Activated CD8-positive, alpha-beta memory T cell treated with anti-CD3 and anti-CD28 coated beads, Interleukin-2, amount 10 ng/mL, durations not matched to agents 7 days and 5 days (primary cell): ENCODE data around the gene VAMP5. TPM values are rescaled to one million over a fixed set of nuclear protein-coding genes. Genes with fewer than 3 reads are reported as not detected.
"Not testable (repeated sequence)": the region's sequence is repeated elsewhere in the genome, so short reads cannot be mapped to it uniquely, and the experiment has no call there.

Source experiments
- ATAC-seq: fragments of 150-1000 bp; cut with Tn5 transposase; one replicate; pipeline ENCODE4 v1.10.0; 2021; ENCODE audit warnings: moderate library complexity
- CTCF ChIA-PET: fragments of 350-600 bp; sonication (Branson Sonifier 250); formaldehyde crosslinking; loops from one replicate; lab custom pipeline; 2021; ENCODE audit warnings: antibody characterized with exemption; lab: Charles Lee
- DNase-seq: peaks from one replicate; pipeline ENCODE4 v3.0.0-alpha.2; 2020
- H3K27ac Mint-ChIP-seq: one replicate; pipeline ENCODE4 v1.8.0; 2021; ENCODE audit warnings: mild to moderate bottlenecking, mixed read lengths
- H3K27me3 Mint-ChIP-seq: one replicate; pipeline ENCODE4 v1.8.0; 2021; ENCODE audit warnings: mixed read lengths
- H3K36me3 Mint-ChIP-seq: one replicate; pipeline ENCODE4 v1.8.0; 2021; ENCODE audit warnings: mild to moderate bottlenecking, mixed read lengths
- H3K4me1 Mint-ChIP-seq: one replicate; pipeline ENCODE4 v1.8.0; 2021; ENCODE audit warnings: mixed read lengths
- H3K4me3 Mint-ChIP-seq: one replicate; pipeline ENCODE4 v1.8.0; 2021; ENCODE audit warnings: mild to moderate bottlenecking, moderate library complexity, mixed read lengths
- H3K9me3 Mint-ChIP-seq: one replicate; pipeline ENCODE4 v1.8.0; 2022; ENCODE audit warnings: low read depth, mixed read lengths
- total RNA-seq, 2 experiments: library from RNA; stranded (reverse); gene quantifications; one replicate each; pipeline ENCODE4 v1.2.3, GENCODE V29; 2021

The VAMP5 gene
- total RNA-seq, 2 experiments from 2014 or later, result 84.4 to 88.4 TPM

DNA sequence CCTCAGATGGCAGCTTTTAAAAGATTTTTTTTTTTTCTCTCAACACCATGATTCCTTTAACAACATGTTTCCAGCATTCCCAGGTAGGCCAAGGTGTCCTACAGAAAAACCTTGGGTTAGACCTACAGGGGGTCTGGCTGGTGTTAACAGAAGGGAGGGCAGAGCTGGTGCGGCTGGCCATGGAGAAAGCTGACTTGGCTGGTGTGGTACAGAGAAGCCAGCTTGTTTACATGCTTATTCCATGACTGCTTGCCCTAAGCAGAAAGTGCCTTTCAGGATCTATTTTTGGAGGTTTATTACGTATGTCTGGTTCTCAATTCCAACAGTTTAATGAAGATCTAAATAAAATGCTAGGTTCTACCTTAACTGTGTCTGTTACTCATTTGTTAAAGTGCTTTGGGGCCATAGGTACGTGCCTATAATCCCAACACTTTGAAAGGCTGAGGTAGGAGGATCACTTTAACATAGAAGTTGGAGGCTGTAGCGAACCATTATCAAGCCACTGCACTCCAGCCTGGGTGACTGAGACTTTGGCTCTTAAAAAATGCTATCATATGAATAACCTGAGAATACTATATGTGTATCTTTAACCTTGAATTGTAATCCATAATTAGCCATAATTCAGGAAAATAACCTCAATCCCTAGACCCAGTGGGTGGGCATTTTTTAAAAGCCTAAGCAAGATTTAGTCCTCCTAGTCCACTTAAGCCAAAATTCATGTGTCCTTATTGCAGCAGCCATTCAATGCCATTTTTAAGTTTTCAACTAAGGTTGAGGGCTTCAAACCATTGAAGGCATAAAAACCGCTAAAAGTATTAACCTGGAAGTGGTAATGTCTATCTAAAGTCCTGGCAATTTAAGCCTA is 39.1 kb upstream of the VAMP5 start:
- not testable (repeated sequence) for ATAC-seq, H3K4me3 Mint-ChIP-seq, H3K9me3 Mint-ChIP-seq, H3K27me3 Mint-ChIP-seq, DNase-seq, H3K27ac Mint-ChIP-seq
- CTCF ChIA-PET, result interaction anchor here (1.2 to 22.1 kb wide), 2 partner anchors 11 to 116 kb away, joined by 4 to 458 read pairs; partner anchors contain the start of gene SH2D6
- Mint-ChIP-seq H3K4me1 (peaks cover 37% of the 10 kb centered on the region), H3K36me3 (peaks cover 56% of the 10 kb centered on the region)

DNA sequence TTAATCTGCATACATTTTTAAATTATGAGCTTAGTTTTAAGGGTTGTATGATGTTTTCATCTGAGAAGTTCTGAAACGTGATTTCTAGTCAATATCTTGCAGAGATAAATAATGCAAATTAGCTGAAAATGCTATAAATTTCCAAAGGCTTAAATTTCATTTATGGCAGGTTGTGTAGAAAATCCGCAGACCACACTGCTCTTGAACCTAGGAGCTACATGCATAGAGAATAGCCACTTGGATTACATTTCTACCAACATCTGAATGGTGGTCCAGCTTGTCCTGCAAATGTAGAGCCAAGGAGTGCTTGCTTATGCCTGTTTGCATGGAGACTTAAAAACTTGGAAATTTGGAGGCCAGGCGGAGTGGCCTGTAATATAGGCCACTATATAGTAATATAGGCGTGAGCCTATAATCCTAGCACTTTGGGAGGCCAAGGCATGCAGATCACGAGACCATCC is 38.4 kb upstream of the VAMP5 start:
- no peak overlapping the region for H3K27ac Mint-ChIP-seq
- peaks cover 51% of the 10 kb centered on the region for H3K36me3 Mint-ChIP-seq
- CTCF ChIA-PET, result interaction anchor here (1.2 to 22.1 kb wide), 2 partner anchors 10 to 117 kb away, joined by 4 to 458 read pairs; partner anchors contain the start of gene SH2D6
- H3K4me3 Mint-ChIP-seq, result no peak overlapping the region
- DNase-seq (no peak), ATAC-seq (no peak)
- H3K4me1 Mint-ChIP-seq, result peaks cover 33% of the 10 kb centered on the region
- H3K9me3 Mint-ChIP-seq, result no peaks in the 10 kb centered on the region
- H3K27me3 Mint-ChIP-seq, result no peaks in the 10 kb centered on the region

DNA sequence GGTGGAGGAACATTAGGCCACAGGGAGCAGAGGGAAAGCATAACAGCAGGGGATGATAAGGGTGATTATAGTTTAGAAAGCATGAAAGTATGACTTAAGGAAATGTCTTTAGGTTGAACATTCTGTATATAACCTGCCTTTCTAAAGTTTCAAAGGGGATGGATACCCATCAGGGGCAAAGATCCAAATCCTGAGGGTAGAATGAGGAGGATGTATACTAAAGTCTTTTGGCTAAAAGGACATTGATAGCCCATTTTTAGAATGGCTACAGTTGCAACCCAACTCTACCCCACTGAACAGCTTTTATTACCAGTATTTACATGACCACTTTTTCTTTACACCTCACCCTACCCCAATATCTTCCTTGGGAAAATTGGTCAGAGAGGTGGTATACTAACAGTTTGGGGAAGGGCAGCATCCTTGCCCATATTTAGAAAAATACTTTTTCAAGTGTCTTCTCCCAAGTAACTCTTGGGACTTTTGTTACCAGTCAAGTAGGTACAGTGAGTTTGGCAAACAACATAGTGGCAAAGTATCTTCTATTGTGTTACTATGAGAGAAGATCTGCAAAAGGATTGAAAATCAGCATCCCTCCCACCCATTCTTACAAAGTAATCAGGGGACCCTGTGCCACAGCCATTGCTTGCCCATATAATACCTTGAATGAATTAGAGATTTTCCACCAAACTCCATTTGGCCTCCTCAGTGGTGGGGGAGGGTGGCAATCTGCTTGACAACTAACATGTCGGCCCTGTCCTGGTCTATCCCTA is 37.0 kb upstream of the VAMP5 start:
- H3K9me3 Mint-ChIP-seq, result no peaks in the 10 kb centered on the region
- CTCF ChIA-PET, result interaction anchor here (1.2 to 22.1 kb wide), 2 partner anchors 89 to 118 kb away, joined by 4 to 458 read pairs; partner anchors contain the start of gene SH2D6
- H3K4me3 Mint-ChIP-seq, result no peak overlapping the region
- ATAC-seq (no peak), DNase-seq (no peak)
- H3K27me3 Mint-ChIP-seq, result no peaks in the 10 kb centered on the region
- H3K27ac Mint-ChIP-seq, result peak overlapping the region; percentile 52
- peaks cover 18% of the 10 kb centered on the region for H3K4me1 Mint-ChIP-seq
- H3K36me3 Mint-ChIP-seq, result peaks cover 41% of the 10 kb centered on the region

DNA sequence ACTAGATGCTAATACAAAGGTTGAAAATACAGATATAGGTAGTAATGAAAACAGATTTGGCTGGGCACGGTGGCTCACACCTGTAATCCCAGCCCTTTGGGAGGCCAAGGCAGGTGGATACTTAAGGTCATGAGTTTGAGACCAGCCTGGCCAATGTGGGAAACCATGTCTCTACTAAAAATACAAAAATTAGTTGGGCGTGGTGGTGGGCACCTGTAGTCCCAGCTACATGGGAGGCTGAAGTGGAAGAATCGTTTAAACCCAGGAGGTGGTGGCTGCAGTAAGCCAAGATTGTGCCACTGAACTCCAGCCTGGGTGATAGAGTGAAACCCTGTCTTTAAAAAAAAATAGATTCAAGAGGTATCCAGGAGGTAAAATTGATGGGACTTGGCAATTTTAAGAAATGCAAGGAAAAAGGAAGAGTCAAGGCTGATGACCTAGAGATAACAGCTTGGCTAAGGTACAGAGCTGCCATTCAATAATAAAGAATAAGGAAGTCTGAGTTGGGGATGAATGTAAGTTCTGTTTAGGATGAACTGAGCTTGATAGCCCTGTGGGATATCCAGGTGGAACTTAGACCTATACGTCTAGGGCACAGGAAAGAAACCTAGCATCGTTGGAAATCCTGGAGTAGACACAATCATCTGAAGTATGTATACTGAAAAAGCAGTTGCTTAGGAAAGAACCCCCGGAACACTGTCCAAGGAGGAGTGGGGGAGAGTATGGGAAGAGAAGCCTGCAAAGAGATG is 36.2 kb upstream of the VAMP5 start:
- H3K27me3 Mint-ChIP-seq, result no peaks in the 10 kb centered on the region
- ATAC-seq, result no peak
- H3K36me3 Mint-ChIP-seq, result peaks cover 35% of the 10 kb centered on the region
- H3K27ac Mint-ChIP-seq, result peak overlapping the region; percentile 61
- no peak for DNase-seq
- no peaks in the 10 kb centered on the region for H3K9me3 Mint-ChIP-seq
- CTCF ChIA-PET, result interaction anchor here (0.8 to 22.1 kb wide), 6 partner anchors 8 to 193 kb away, joined by 3 to 458 read pairs (median 4); partner anchors contain the start of genes ELMOD3, MAT2A, RETSAT and SH2D6
- no peak overlapping the region for H3K4me3 Mint-ChIP-seq
- peaks cover 11% of the 10 kb centered on the region for H3K4me1 Mint-ChIP-seq

DNA sequence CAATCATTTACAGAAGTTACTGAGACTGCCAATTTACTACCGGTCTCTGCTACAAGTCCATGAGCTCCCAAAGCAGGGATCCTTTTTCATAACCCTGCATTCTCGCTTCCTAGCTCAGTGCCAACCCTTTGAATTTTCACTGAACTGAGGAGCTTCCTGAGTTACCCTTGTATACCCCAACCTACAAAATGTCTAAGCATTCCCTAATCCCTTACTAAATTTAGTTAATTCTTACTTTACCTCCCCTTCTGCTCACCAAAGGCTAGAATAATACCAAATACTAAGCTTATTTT is 35.7 kb upstream of the VAMP5 start:
- H3K27ac Mint-ChIP-seq, result peak overlapping the region; percentile 61

DNA sequence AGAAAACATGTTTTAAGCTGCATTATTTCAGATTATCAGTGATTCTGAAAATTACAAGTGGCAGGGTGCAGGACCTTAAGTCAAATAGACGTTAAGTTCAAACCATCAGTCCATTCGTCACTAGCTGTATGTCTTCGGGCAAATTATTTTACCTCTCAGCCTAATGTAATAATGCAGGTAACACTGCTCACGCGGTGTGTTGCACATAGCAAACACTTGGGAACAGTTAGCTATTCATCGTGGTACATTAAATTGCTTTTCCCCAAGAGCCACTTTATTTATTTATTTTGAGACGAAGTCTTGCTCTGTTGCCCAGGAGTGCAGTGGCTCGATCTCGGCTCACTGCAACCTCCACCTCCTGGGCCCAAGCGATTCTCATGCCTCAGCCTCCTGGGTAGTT is 35.1 kb upstream of the VAMP5 start:
- peaks cover 29% of the 10 kb centered on the region for H3K36me3 Mint-ChIP-seq
- CTCF ChIA-PET, result interaction anchor here (0.6 to 22.1 kb wide), 8 partner anchors 8 to 195 kb away, joined by 3 to 458 read pairs (median 4); partner anchors contain the start of genes ELMOD3, MAT2A, RETSAT and SH2D6

More for the DNA sequence above, 35.7 kb upstream of the VAMP5 start:
- Mint-ChIP-seq H3K4me1 (peaks cover 8% of the 10 kb centered on the region), H3K36me3 (peaks cover 32% of the 10 kb centered on the region), H3K9me3 (no peaks in the 10 kb centered on the region), H3K27me3 (no peaks in the 10 kb centered on the region), H3K4me3 (no peak overlapping the region)
- CTCF ChIA-PET, result interaction anchor here (0.8 to 22.1 kb wide), 6 partner anchors 8 to 194 kb away, joined by 3 to 458 read pairs (median 4); partner anchors contain the start of genes ELMOD3, MAT2A, RETSAT and SH2D6
- DNase-seq, result no peak
- ATAC-seq, result no peak

DNA sequence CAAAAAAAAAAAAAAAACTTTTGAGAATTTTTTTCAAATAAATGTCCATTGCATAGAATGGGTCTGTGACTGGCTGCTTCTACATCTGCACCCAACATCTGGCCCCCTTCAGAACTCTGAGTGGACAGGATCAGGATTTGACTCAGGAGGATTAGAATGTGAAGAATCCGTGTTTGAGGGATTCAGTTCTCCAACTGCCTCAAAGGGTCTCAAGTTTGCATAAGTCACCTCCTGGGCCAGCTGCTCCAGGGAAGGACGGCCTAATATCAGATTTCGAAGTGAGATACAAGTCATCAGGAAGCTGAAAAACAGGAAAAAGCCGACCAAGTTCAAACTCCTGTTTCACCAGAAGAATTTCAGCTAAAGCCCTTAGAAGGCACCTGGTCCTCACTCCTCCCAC is 34.4 kb upstream of the VAMP5 start:
- H3K27ac Mint-ChIP-seq, result no peak overlapping the region
- no peak for DNase-seq
- no peaks in the 10 kb centered on the region for H3K27me3 Mint-ChIP-seq
- H3K4me1 Mint-ChIP-seq, result peaks cover 2% of the 10 kb centered on the region
- no peak for ATAC-seq
- H3K9me3 Mint-ChIP-seq, result no peaks in the 10 kb centered on the region
- H3K36me3 Mint-ChIP-seq, result peaks cover 26% of the 10 kb centered on the region
- H3K4me3 Mint-ChIP-seq, result no peak overlapping the region
- CTCF ChIA-PET, result interaction anchor here (1.0 to 22.1 kb wide), 6 partner anchors 9 to 158 kb away, joined by 4 to 458 read pairs (median 21); partner anchors contain the start of genes GGCX, MAT2A and SH2D6

More for the DNA sequence above, 35.1 kb upstream of the VAMP5 start:
- Mint-ChIP-seq H3K27ac (no peak overlapping the region), H3K4me3 (no peak overlapping the region), H3K9me3 (no peaks in the 10 kb centered on the region), H3K4me1 (peaks cover 5% of the 10 kb centered on the region), H3K27me3 (no peaks in the 10 kb centered on the region)
- ATAC-seq (no peak), DNase-seq (no peak)

DNA sequence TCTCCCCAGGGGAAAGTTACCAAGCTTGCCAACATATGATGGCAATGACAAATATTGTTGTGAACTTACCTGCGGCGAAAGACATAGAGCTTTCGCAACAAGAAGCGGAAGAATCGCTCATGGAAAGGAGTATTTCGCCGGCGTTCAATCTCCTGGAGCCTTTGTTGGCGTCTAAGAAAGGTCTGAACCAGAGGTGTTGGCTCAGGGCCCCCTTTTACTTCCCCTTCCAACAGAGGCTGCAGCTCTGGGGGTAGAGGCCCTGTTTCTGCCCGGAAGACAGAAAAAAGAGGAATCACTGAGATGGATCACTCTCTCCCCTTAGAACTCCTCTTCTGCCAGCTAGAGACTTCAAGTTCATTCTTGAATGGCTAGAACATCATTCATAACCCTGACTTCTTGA is 33.7 kb upstream of the VAMP5 start:
- Mint-ChIP-seq H3K36me3 (peaks cover 20% of the 10 kb centered on the region), H3K27ac (no peak overlapping the region), H3K4me3 (no peak overlapping the region), H3K9me3 (no peaks in the 10 kb centered on the region), H3K27me3 (no peaks in the 10 kb centered on the region), H3K4me1 (no peaks in the 10 kb centered on the region)
- DNase-seq, result no peak
- CTCF ChIA-PET, result interaction anchor here (1.0 to 22.1 kb wide), 11 partner anchors 8 to 223 kb away, joined by 3 to 458 read pairs (median 5); partner anchors contain the start of genes GGCX, MAT2A, RNF181 and SH2D6
- no peak for ATAC-seq

DNA sequence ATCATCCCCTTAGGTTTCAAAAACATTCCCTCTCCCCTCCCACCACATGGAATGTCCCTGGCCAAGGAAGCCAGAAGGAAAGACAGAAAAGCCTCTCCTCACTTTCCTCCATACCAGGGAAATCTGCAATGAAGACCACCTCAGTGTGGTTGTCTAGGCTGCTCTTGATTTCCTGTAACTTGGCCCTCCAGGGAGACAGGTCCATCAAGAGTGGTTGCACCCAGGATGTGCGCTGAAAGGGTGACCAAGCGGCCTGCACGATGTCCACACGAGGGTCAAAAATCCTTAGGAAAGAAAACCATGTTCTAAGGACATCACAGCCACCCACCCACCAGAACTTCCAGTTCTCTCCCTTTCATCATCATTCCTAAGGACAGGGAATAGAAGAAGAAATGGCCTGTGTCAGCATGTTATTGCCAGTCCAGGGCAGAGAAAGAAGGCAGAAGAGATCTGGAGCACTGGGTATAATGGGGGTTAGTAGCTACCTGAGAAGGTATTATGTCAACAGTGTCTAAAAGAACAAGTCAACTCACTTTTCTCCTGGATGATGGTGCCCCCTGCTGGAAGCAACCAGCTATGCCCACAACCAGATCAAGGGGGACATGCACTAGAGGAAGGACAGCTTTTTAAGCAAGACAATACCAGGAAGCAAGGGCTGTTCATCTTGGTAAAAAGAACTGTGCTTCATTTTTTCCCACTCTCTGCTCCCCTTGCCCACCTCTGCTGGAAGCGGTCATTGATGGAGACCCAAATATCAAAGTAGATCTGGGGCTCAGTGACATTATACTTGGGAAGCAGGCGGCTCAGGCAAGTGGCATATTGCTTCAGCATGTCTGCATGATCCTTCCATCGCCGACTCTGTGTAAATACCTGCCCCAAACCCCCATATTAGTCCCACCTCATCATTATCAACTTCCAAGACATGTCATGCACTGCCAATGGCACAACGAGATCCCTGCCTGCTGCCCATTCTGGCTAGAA is 32.2 kb upstream of the VAMP5 start:
- DNase-seq, result peak; percentile 92
- CTCF ChIA-PET, result interaction anchor here (0.7 to 22.1 kb wide), 31 partner anchors 9 to 285 kb away, joined by 3 to 458 read pairs (median 3); partner anchors contain the start of genes CAPG, ELMOD3, GGCX and MAT2A
- H3K4me3 Mint-ChIP-seq, result no peak overlapping the region
- H3K27me3 Mint-ChIP-seq, result no peaks in the 10 kb centered on the region
- H3K4me1 Mint-ChIP-seq, result no peaks in the 10 kb centered on the region
- no peaks in the 10 kb centered on the region for H3K9me3 Mint-ChIP-seq
- peak overlapping the region; percentile 0 for H3K27ac Mint-ChIP-seq
- H3K36me3 Mint-ChIP-seq, result peaks cover 12% of the 10 kb centered on the region
- ATAC-seq, result peak; percentile 83

DNA sequence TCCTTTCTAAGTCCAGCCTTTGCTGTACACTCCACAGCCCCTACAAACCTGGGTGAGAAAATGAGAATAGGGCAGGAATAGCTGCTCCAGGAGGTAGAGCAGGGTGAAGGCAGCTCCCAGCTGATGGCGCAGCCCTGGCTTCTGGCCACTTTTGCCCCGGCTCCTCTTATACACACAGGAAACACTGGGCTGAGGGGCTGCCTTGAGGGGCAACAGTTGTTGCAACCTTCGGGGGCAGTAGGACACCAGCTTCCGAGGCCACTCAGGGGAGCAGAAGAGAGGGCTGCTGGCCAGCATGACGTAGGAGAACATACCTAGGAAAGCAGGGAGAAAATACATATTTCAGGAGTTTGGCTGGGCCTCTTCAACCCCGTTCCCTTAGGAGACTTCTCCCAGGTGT is 31.0 kb upstream of the VAMP5 start:
- H3K27me3 Mint-ChIP-seq, result no peaks in the 10 kb centered on the region
- ATAC-seq (no peak), DNase-seq (no peak)
- H3K4me1 Mint-ChIP-seq, result no peaks in the 10 kb centered on the region
- no peak overlapping the region for H3K4me3 Mint-ChIP-seq
- H3K9me3 Mint-ChIP-seq, result no peaks in the 10 kb centered on the region
- no peak overlapping the region for H3K27ac Mint-ChIP-seq
- peaks cover 15% of the 10 kb centered on the region for H3K36me3 Mint-ChIP-seq
- CTCF ChIA-PET, result interaction anchor here (1.1 to 22.1 kb wide), 5 partner anchors 13 to 161 kb away, joined by 3 to 458 read pairs (median 7); partner anchors contain the start of genes MAT2A, SH2D6 and VAMP8

DNA sequence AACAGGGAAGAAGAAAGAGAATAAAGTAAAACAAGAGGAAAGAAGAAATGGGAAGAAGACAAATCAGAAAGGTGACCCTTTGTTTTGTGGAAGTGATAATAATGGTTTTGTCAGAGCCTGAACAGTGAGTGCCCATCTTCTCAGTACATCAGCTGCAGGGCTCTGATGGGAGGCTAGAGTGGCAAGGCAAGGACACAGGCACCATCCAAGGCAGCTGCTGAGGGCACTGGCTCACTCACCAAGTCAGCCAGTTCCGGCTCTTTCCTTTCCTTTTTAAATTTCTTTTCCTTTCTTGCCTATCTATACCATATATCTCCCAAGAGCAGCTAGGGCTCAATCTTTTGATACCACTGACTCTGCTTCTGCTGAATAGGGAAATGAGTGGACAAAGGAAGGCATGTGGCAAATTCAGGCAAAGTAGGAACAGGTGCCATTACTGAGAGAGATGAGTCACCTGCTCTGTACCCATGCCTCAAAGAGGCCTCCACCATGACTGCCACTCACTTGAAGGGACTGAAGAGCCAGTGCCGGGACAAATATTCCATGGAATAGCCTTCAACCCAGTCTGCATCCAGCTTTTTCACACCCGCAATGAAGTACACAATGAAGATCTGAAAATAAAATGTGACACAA is 29.1 kb upstream of the VAMP5 start:
- H3K27ac Mint-ChIP-seq, result no peak overlapping the region
- DNase-seq (no peak), ATAC-seq (no peak)
- H3K27me3 Mint-ChIP-seq, result no peaks in the 10 kb centered on the region
- no peaks in the 10 kb centered on the region for H3K9me3 Mint-ChIP-seq
- no peak overlapping the region for H3K4me3 Mint-ChIP-seq
- peaks cover 18% of the 10 kb centered on the region for H3K36me3 Mint-ChIP-seq
- H3K4me1 Mint-ChIP-seq, result peaks cover 14% of the 10 kb centered on the region
- CTCF ChIA-PET, result interaction anchor here (1.4 to 22.1 kb wide), 4 partner anchors 9 to 126 kb away, joined by 3 to 458 read pairs (median 42); partner anchors contain the start of genes MAT2A, RNF181 and SH2D6
